ENCODE measurements around the gene STYXL2. TPM values are rescaled to one million over a fixed set of nuclear protein-coding genes. Genes with fewer than 3 reads are reported as not detected.

STYXL2 gene
- total and polyA plus RNA-seq, 4 donors: 0.02 to 0.57 (median 0.09) TPM

DNA sequence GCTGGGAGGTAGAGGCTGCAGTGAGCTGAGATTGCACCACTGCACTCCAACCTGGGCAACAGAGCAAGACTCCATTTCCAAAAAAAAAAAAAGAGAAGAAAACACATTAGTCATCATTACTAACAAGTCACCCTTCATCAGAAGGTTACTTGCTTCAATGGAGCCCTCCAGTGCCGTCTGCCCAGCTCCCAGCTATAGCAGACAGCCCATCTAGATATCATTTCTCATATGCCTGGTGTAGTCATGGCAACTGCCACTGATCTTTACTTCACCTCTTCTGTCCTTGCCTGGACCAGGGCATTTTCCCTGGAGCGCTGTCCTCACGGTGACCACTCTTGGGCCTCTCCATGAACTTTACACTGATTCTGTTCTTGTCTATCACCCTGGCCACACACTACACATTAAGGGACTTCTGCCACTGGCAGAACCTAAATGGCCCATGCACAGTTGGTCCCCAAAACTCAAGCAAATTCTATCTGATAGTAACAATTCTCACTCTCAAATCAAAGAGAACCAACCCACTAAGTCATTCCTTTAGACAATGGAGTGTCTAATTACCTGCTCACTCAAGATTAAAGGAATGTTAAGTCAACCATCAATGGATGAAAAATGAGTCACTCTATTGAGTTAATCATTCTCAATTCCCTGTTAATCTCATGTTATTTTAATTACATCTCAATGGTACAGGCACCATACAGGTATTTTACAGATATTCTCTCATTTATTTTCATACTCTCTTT is 16.6 kb upstream of the STYXL2 start:
- H3K9ac ChIP-seq (ENCODE audit: insufficient read depth in 1 of 2, low read length in 2 of 2): no peak overlapping the region
- ATAC-seq (ENCODE audit: insufficient read depth, low FRiP score): no peak
- TF ChIP-seq, protein P1, sequence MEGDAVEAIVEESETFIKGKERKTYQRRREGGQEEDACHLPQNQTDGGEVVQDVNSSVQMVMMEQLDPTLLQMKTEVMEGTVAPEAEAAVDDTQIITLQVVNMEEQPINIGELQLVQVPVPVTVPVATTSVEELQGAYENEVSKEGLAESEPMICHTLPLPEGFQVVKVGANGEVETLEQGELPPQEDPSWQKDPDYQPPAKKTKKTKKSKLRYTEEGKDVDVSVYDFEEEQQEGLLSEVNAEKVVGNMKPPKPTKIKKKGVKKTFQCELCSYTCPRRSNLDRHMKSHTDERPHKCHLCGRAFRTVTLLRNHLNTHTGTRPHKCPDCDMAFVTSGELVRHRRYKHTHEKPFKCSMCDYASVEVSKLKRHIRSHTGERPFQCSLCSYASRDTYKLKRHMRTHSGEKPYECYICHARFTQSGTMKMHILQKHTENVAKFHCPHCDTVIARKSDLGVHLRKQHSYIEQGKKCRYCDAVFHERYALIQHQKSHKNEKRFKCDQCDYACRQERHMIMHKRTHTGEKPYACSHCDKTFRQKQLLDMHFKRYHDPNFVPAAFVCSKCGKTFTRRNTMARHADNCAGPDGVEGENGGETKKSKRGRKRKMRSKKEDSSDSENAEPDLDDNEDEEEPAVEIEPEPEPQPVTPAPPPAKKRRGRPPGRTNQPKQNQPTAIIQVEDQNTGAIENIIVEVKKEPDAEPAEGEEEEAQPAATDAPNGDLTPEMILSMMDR (IDR thresholded peaks at IDR 0.05; ENCODE audit: control extremely low read depth, extremely low read depth): no peak
- no peaks in the 10 kb centered on the region for H3K36me3 ChIP-seq (ENCODE audit: control insufficient read depth in 4 of 4, insufficient read depth in 4 of 4, low read length in 4 of 4)
- H3K27ac ChIP-seq (ENCODE audit: low read depth in 1 of 2, low read length in 1 of 2): no peak overlapping the region
- peaks cover 0 to 8% (median 0%) of the 10 kb centered on the region in 5 donors for H3K4me1 ChIP-seq (ENCODE audit: control insufficient read depth in 5 of 5, insufficient read depth in 5 of 5, low read length in 5 of 5)
- 88 to 92% methylated on average over 3 of the region's 3 CpGs for WGBS, 2 donors
- no peaks in the 10 kb centered on the region for H3K27me3 ChIP-seq (ENCODE audit: control insufficient read depth in 3 of 3, insufficient read depth in 3 of 3, low read length in 2 of 3)
- H3K4me3 ChIP-seq: no peak overlapping the region
- peaks cover 0 to 2% (median 0%) of the 10 kb centered on the region in 4 donors for H3K9me3 ChIP-seq (ENCODE audit: control insufficient read depth in 4 of 4, insufficient read depth in 3 of 4, low read length in 3 of 4)
- no peak for DNase-seq

DNA sequence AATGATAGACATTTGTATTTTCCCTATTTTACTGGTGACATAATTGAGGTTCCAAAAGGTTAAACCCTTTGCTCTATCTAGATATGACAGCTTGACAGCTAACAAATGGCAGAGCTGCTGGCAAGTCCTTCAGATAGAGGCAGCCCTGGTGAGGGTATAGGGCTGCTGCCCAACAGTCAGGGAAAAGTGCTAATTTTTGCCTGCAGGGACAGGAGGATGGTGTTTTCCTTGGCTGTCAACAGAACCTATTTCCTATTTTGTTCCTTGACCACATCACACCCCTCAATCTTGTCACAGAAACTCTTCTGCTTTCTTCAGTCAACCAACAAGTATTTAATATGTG is 16.0 kb upstream of the STYXL2 start:
- ATAC-seq (ENCODE audit: insufficient read depth, low FRiP score) (no peak), DNase-seq (no peak)
- peaks cover 0 to 8% (median 0%) of the 10 kb centered on the region in 5 donors for H3K4me1 ChIP-seq (ENCODE audit: control insufficient read depth in 5 of 5, insufficient read depth in 5 of 5, low read length in 5 of 5)
- no peaks in the 10 kb centered on the region for H3K27me3 ChIP-seq (ENCODE audit: control insufficient read depth in 3 of 3, insufficient read depth in 3 of 3, low read length in 2 of 3)
- TF ChIP-seq, protein P1 (IDR thresholded peaks at IDR 0.05; ENCODE audit: control extremely low read depth, extremely low read depth): no peak
- peaks cover 0 to 2% (median 0%) of the 10 kb centered on the region in 4 donors for H3K9me3 ChIP-seq (ENCODE audit: control insufficient read depth in 4 of 4, insufficient read depth in 3 of 4, low read length in 3 of 4)
- H3K36me3 ChIP-seq (ENCODE audit: control insufficient read depth in 4 of 4, insufficient read depth in 4 of 4, low read length in 4 of 4): no peaks in the 10 kb centered on the region
- no peak overlapping the region for H3K27ac ChIP-seq (ENCODE audit: low read depth in 1 of 2, low read length in 1 of 2)
- no peak overlapping the region for H3K9ac ChIP-seq (ENCODE audit: insufficient read depth in 1 of 2, low read length in 2 of 2)
- no peak overlapping the region for H3K4me3 ChIP-seq

DNA sequence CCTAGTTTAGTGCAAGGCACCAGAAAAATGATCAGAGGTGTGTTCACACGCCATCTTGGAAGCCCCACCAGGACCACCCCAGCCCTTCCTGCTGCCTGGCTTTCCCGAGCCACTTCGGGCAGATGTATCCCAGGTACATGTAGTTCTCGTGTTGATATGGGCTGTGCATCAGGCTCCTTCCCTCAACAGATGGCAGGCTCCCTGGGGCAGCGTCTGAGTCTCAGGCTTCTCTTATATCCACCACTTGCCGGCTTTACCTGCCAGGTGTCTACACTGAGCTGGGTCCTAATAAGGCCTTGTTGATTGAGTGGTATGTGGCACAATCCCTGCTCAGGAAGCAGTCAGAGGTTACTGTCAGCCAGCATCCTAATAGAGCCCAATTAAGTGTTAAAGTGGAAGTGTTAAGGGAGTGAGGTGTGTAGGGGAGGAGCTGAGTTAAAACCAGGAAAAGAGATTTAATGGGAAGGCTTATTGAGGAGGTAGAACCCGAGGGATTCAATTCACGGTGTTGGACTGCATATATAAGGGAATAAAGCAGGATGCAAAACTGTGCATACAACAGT is 12.2 kb upstream of the STYXL2 start:
- Histone ChIP-seq H3K27ac (ENCODE audit: low read depth in 1 of 2, low read length in 1 of 2) (no peak overlapping the region), H3K36me3 (ENCODE audit: control insufficient read depth in 4 of 4, insufficient read depth in 4 of 4, low read length in 4 of 4) (no peaks in the 10 kb centered on the region), H3K27me3 (ENCODE audit: control insufficient read depth in 3 of 3, insufficient read depth in 3 of 3, low read length in 2 of 3) (no peaks in the 10 kb centered on the region), H3K4me3 (no peak overlapping the region), H3K4me1 (ENCODE audit: control insufficient read depth in 5 of 5, insufficient read depth in 5 of 5, low read length in 5 of 5) (peaks cover 0 to 13% (median 2%) of the 10 kb centered on the region in 5 donors), H3K9ac (ENCODE audit: insufficient read depth in 1 of 2, low read length in 2 of 2) (no peak overlapping the region), H3K9me3 (ENCODE audit: control insufficient read depth in 4 of 4, insufficient read depth in 3 of 4, low read length in 3 of 4) (peaks cover 0 to 2% (median 0%) of the 10 kb centered on the region in 4 donors)
- ATAC-seq (ENCODE audit: insufficient read depth, low FRiP score) (no peak), DNase-seq (no peak)
- WGBS, 2 donors: 90 to 95% methylated on average over 8 of the region's 8 CpGs
- TF ChIP-seq, protein P1 (IDR thresholded peaks at IDR 0.05; ENCODE audit: control extremely low read depth, extremely low read depth): no peak
